ENCODE data around the gene TTLL9.

DNA sequence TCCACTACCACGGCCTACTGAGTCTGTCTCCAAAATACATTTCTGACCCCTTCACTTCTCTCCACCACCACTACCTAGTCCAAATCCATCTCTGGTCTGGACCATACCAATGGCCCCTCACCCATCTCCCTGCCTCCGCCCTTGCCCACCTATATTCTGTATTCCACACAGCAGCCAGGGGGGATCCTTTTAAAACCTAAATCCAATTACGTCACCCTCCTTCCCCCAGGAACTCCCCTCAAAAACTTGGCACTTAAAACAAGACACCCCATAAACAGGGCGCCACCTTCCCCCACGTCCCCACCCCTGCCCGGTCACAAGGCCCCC, 80.7 kb downstream of the TTLL9 start:
- TF ChIP-seq CTCF (IDR thresholded peaks at IDR 0.05; ENCODE audit: poor library complexity, severe bottlenecking): no peak
- TF ChIP-seq MXI1 (conservative IDR thresholded peaks at IDR 0.05; ENCODE audit: poor library complexity, severe bottlenecking): no peak

Measured in neural cell (in vitro differentiated cells).